ENCODE data around the gene FAM118A.

FAM118A gene

GRCh38 chr22:45337536-45337935 is 27.8 kb downstream of the FAM118A start:
- no peaks in the 10 kb centered on the region for H3K27me3 ChIP-seq (ENCODE audit: insufficient read depth, low read length)
- no peaks in the 10 kb centered on the region for H3K4me1 ChIP-seq (ENCODE audit: insufficient read depth, low read length, severe bottlenecking)
- no peaks in the 10 kb centered on the region for H3K9me2 ChIP-seq (ENCODE audit: low read depth, low read length)
- no peaks in the 10 kb centered on the region for H3F3A ChIP-seq (ENCODE audit: insufficient read depth, low read length)
- no peak overlapping the region for H2AFZ ChIP-seq (ENCODE audit: low read length)
- no peak overlapping the region for H3K27ac ChIP-seq (ENCODE audit: low read depth, low read length, poor library complexity, severe bottlenecking)
- TF ChIP-seq EZH2 (IDR thresholded peaks at IDR 0.05; ENCODE audit: borderline replicate concordance, low read length): no peak
- TF ChIP-seq, protein P1, sequence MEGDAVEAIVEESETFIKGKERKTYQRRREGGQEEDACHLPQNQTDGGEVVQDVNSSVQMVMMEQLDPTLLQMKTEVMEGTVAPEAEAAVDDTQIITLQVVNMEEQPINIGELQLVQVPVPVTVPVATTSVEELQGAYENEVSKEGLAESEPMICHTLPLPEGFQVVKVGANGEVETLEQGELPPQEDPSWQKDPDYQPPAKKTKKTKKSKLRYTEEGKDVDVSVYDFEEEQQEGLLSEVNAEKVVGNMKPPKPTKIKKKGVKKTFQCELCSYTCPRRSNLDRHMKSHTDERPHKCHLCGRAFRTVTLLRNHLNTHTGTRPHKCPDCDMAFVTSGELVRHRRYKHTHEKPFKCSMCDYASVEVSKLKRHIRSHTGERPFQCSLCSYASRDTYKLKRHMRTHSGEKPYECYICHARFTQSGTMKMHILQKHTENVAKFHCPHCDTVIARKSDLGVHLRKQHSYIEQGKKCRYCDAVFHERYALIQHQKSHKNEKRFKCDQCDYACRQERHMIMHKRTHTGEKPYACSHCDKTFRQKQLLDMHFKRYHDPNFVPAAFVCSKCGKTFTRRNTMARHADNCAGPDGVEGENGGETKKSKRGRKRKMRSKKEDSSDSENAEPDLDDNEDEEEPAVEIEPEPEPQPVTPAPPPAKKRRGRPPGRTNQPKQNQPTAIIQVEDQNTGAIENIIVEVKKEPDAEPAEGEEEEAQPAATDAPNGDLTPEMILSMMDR (IDR thresholded peaks at IDR 0.05; ENCODE audit: low read length): no peak
- H3K9me3 ChIP-seq (ENCODE audit: low read length): no peaks in the 10 kb centered on the region
- H3K4me2 ChIP-seq (ENCODE audit: low read length): no peak overlapping the region
- H3K9ac ChIP-seq (ENCODE audit: low read length): no peak overlapping the region
- H3K36me3 ChIP-seq (ENCODE audit: insufficient read depth, low read length): peaks cover 38% of the 10 kb centered on the region
- H4K20me1 ChIP-seq (ENCODE audit: insufficient read depth, low read length): no peaks in the 10 kb centered on the region
- no peaks in the 10 kb centered on the region for H3K79me2 ChIP-seq (ENCODE audit: insufficient read depth, low read length)
- no peak overlapping the region for H3K4me3 ChIP-seq (ENCODE audit: low read depth, low read length, poor library complexity, severe bottlenecking)

DNA sequence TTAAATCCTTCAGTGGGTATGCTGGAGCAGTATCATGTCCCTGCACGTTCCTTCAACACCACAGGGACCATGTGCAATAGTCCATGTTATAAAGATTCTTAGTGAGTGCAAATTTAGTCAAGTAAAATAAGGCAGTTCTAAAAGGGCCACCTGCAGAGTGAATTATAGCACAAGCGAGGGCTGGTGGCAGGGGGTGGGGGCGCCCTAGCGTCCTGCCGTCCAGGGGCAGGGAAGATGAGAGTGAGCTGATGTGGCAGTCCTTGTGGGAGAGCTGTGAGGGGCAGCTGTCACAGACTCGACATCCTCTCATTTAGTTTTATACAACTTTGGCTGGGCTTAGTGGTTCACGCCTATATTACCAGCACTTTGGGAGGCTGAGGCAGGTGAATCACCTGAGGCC is 29.1 kb downstream of the FAM118A start:
- H3K36me3 ChIP-seq (ENCODE audit: insufficient read depth, low read length): peaks cover 38% of the 10 kb centered on the region
- H4K20me1 ChIP-seq (ENCODE audit: insufficient read depth, low read length): no peaks in the 10 kb centered on the region
- no peaks in the 10 kb centered on the region for H3K27me3 ChIP-seq (ENCODE audit: insufficient read depth, low read length)

DNA sequence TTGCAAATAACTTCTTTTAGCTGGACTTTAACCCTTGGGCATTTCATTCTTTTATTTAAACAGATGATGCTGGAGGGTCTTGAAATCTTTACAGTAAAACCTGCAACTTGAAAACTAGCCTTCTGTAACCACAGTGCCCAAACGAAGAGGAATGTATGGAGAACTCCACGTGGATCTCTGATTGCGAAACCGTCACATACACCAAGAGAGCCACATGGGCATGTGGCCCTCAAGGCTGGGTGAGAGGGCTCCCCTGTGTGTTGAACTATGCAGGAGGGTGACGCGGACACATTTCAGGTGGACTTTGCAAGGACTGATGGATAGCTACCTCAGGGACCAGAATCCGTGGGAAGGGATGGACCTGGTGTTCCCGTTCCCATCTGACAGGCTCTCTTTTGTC is 30.6 kb downstream of the FAM118A start:
- TF ChIP-seq, protein P1 (IDR thresholded peaks at IDR 0.05; ENCODE audit: low read length): no peak
- TF ChIP-seq EZH2 (IDR thresholded peaks at IDR 0.05; ENCODE audit: borderline replicate concordance, low read length): no peak
- H4K20me1 ChIP-seq (ENCODE audit: insufficient read depth, low read length): no peaks in the 10 kb centered on the region
- H3K4me1 ChIP-seq (ENCODE audit: insufficient read depth, low read length, severe bottlenecking): no peaks in the 10 kb centered on the region
- no peak overlapping the region for H3K9ac ChIP-seq (ENCODE audit: low read length)
- no peaks in the 10 kb centered on the region for H3K27me3 ChIP-seq (ENCODE audit: insufficient read depth, low read length)
- no peak overlapping the region for H3K4me2 ChIP-seq (ENCODE audit: low read length)
- no peaks in the 10 kb centered on the region for H3F3A ChIP-seq (ENCODE audit: insufficient read depth, low read length)
- H3K27ac ChIP-seq (ENCODE audit: low read depth, low read length, poor library complexity, severe bottlenecking): no peak overlapping the region
- no peaks in the 10 kb centered on the region for H3K9me3 ChIP-seq (ENCODE audit: low read length)
- peaks cover 28% of the 10 kb centered on the region for H3K36me3 ChIP-seq (ENCODE audit: insufficient read depth, low read length)
- no peak overlapping the region for H2AFZ ChIP-seq (ENCODE audit: low read length)
- no peak overlapping the region for H3K4me3 ChIP-seq (ENCODE audit: low read depth, low read length, poor library complexity, severe bottlenecking)
- no peaks in the 10 kb centered on the region for H3K9me2 ChIP-seq (ENCODE audit: low read depth, low read length)
- no peaks in the 10 kb centered on the region for H3K79me2 ChIP-seq (ENCODE audit: insufficient read depth, low read length)

More for the DNA sequence above, 29.1 kb downstream of the FAM118A start:
- no peak for TF ChIP-seq EZH2 (IDR thresholded peaks at IDR 0.05; ENCODE audit: borderline replicate concordance, low read length)
- TF ChIP-seq, protein P1 (IDR thresholded peaks at IDR 0.05; ENCODE audit: low read length): no peak
- no peaks in the 10 kb centered on the region for H3K9me3 ChIP-seq (ENCODE audit: low read length)
- H2AFZ ChIP-seq (ENCODE audit: low read length): no peak overlapping the region
- no peak overlapping the region for H3K27ac ChIP-seq (ENCODE audit: low read depth, low read length, poor library complexity, severe bottlenecking)
- no peaks in the 10 kb centered on the region for H3K4me1 ChIP-seq (ENCODE audit: insufficient read depth, low read length, severe bottlenecking)
- no peak overlapping the region for H3K4me2 ChIP-seq (ENCODE audit: low read length)
- H3K4me3 ChIP-seq (ENCODE audit: low read depth, low read length, poor library complexity, severe bottlenecking): no peak overlapping the region
- no peaks in the 10 kb centered on the region for H3F3A ChIP-seq (ENCODE audit: insufficient read depth, low read length)
- H3K9ac ChIP-seq (ENCODE audit: low read length): no peak overlapping the region
- H3K9me2 ChIP-seq (ENCODE audit: low read depth, low read length): no peaks in the 10 kb centered on the region
- no peaks in the 10 kb centered on the region for H3K79me2 ChIP-seq (ENCODE audit: insufficient read depth, low read length)
